MCF 10A (cell line): ENCODE measurements around the gene ST7. TPM values are rescaled to one million over a fixed set of nuclear protein-coding genes. Genes with fewer than 3 reads are reported as not detected.

Experiments used
- BruUV-seq: library from RNA; stranded (reverse); fragments of 400-500 nt; replicated peaks from 2 replicates; lab custom pipeline; 2021; lab: Mats Ljungman, UMichigan
- CTCF ChIA-PET: fragments of 300-600 bp; sonication (Branson Sonifier 250); formaldehyde crosslinking; extraction: SDS; loops from one replicate; lab custom pipeline; 2021; ENCODE audit warnings: antibody characterized with exemption, inconsistent platforms; lab: Yijun Ruan, JAX
- POLR2A ChIA-PET: fragments of 300-600, 350-650 bp; sonication (Branson Sonifier 250); formaldehyde crosslinking; extraction: SDS; loops from one replicate; lab custom pipeline; 2020; ENCODE audit warnings: antibody characterized with exemption, inconsistent platforms; lab: Yijun Ruan, JAX
- DNase-seq: peaks from one replicate; pipeline ENCODE4 v3.0.0-alpha.2; 2018; ENCODE audit not compliant: unreplicated experiment
- H3K27ac Mint-ChIP-seq: one replicate; pipeline ENCODE4 v1.8.0; 2022; ENCODE audit warnings: mild to moderate bottlenecking, low read depth, mixed read lengths; ENCODE audit not compliant: unreplicated experiment
- H3K27me3 Mint-ChIP-seq: one replicate; pipeline ENCODE4 v1.8.0; 2022; ENCODE audit warnings: mixed read lengths; ENCODE audit not compliant: insufficient read depth, unreplicated experiment
- H3K36me3 Mint-ChIP-seq: one replicate; pipeline ENCODE4 v1.8.0; 2022; ENCODE audit warnings: mild to moderate bottlenecking, moderate library complexity, mixed read lengths; ENCODE audit not compliant: insufficient read depth, unreplicated experiment
- H3K4me1 Mint-ChIP-seq: one replicate; pipeline ENCODE4 v1.8.0; 2022; ENCODE audit warnings: mixed read lengths; ENCODE audit not compliant: insufficient read depth, unreplicated experiment
- H3K4me3 Mint-ChIP-seq: one replicate; pipeline ENCODE4 v1.8.0; 2022; ENCODE audit warnings: mild to moderate bottlenecking, moderate library complexity, mixed read lengths; ENCODE audit not compliant: unreplicated experiment
- H3K9me3 Mint-ChIP-seq: one replicate; pipeline ENCODE4 v1.8.0; 2022; ENCODE audit warnings: mixed read lengths; ENCODE audit not compliant: unreplicated experiment
- intact Hi-C: fragments of 100-400 bp; cut with micrococcal nuclease; formaldehyde crosslinking; loops from 2 replicates; pipeline ENCODE4 v1.14.1; 2022
- total RNA-seq: library from RNA; stranded (reverse); gene quantifications from 2 replicates; pipeline ENCODE4 v1.2.3, GENCODE V29; 2022
- TF ChIP-seq, protein P1 (sequence below): fragments of 200-600 bp; IDR thresholded peaks from one replicate; pipeline ENCODE4 v1.8.0; 2022; ENCODE audit warnings: antibody characterized with exemption, mild to moderate bottlenecking; ENCODE audit not compliant: unreplicated experiment

The ST7 gene
- total RNA-seq, 1 experiment from 2014 or later = 18.5 TPM

DNA sequence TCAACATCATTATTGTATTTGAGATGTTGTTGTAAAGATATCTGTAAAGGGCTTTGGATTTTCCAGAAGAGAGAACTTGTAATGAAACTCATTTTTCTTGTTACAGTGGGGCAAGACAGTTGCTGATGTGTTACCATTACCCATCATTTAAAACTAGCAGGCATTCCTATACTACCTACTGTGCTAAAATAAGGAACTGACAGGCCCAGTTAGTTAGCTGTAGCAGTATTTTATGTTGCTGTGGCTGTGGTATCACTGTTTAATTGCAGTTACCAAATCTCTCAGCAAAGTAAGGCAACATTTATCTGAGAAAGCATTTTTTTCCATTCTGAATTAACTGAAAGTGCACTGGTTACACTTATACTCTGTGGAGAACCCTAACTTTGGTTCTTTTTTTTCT lies 9.9 kb downstream of the ST7 start:
- no peak overlapping the region for H3K27ac Mint-ChIP-seq
- intact Hi-C loops = no loop called here
- ChIA-PET POLR2A (no interaction called here), CTCF (no interaction called here)
- H3K9me3 Mint-ChIP-seq = peaks cover 8% of the 10 kb centered on the region
- H3K27me3 Mint-ChIP-seq = no peaks in the 10 kb centered on the region
- no peak for DNase-seq
- H3K4me1 Mint-ChIP-seq = no peaks in the 10 kb centered on the region
- TF ChIP-seq, protein P1, sequence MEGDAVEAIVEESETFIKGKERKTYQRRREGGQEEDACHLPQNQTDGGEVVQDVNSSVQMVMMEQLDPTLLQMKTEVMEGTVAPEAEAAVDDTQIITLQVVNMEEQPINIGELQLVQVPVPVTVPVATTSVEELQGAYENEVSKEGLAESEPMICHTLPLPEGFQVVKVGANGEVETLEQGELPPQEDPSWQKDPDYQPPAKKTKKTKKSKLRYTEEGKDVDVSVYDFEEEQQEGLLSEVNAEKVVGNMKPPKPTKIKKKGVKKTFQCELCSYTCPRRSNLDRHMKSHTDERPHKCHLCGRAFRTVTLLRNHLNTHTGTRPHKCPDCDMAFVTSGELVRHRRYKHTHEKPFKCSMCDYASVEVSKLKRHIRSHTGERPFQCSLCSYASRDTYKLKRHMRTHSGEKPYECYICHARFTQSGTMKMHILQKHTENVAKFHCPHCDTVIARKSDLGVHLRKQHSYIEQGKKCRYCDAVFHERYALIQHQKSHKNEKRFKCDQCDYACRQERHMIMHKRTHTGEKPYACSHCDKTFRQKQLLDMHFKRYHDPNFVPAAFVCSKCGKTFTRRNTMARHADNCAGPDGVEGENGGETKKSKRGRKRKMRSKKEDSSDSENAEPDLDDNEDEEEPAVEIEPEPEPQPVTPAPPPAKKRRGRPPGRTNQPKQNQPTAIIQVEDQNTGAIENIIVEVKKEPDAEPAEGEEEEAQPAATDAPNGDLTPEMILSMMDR = no peak
- no TSS peak for BruUV-seq
- no peaks in the 10 kb centered on the region for H3K36me3 Mint-ChIP-seq
- no peak overlapping the region for H3K4me3 Mint-ChIP-seq

DNA sequence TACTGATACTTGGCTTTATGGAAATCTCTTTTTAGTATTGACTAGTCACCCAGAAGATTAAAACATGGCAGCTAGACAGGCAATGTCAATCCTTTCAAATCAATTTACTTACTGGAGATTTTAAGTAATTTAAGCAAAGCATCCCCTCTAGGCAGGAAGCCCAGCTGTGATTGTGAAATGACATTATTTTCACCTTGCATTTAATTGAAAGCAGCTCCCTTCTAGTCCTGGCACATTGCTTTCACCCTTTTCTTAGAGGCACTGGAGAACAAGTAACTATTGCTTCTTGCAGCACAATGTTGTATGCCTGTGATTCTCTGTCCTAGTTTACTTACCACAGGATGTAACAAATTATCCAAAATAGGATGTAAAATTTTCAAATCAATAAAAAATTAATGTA lies 13.3 kb downstream of the ST7 start:
- Mint-ChIP-seq H3K4me1 (peaks cover 5% of the 10 kb centered on the region), H3K4me3 (no peak overlapping the region), H3K27ac (no peak overlapping the region), H3K9me3 (no peaks in the 10 kb centered on the region), H3K36me3 (no peaks in the 10 kb centered on the region), H3K27me3 (no peaks in the 10 kb centered on the region)
- POLR2A ChIA-PET = interaction anchor here (0.7 to 1.8 kb wide), 2 partner anchors 12 to 31 kb away, joined by 4 to 8 read pairs; no protein-coding TSS in a partner anchor
- intact Hi-C loops = no loop called here
- no peak for DNase-seq
- CTCF ChIA-PET = interaction anchor here (1.7 kb wide), 1 partner anchor 18 kb away, joined by 6 read pairs; no protein-coding TSS in a partner anchor
- no TSS peak for BruUV-seq
- TF ChIP-seq, protein P1 = no peak

DNA sequence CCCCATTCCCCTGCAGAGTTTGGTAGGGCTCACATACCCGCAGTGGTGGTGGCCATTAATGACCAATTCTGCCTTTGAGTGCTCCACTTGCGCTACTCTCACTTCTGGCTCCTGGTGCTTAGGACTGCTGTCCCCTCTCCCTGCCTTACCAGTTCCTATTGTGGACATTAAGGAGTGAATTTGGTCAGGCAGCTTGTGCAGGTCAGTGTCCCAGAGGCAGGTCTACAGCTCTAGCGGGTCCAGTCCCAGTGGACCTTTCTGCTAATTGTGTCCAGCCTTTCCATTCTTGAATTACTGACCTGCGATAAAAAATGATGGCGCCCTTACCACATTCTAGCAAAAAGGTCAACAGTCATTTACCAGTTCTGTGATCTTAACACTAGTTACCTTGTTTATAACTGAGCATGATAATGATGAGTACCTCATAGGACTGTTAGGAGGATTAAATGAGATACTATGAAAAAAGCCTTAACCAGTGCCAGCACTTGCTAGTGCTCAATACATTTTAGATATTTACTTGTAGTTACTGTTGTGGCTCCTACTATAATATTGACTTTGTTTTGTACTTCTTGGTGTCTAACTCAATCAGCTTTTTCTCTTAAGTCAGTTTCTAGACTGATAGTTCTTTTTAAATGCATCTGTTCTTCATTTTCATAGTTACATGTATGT lies 14.1 kb downstream of the ST7 start:
- Mint-ChIP-seq H3K9me3 (no peaks in the 10 kb centered on the region), H3K36me3 (no peaks in the 10 kb centered on the region), H3K4me1 (peaks cover 5% of the 10 kb centered on the region), H3K27me3 (no peaks in the 10 kb centered on the region), H3K27ac (no peak overlapping the region), H3K4me3 (no peak overlapping the region)
- CTCF ChIA-PET = interaction anchor here (1.0 to 1.1 kb wide), 3 partner anchors 9 to 18 kb away, joined by 3 to 5 read pairs (median 5); no protein-coding TSS in a partner anchor
- TF ChIP-seq, protein P1 = no peak
- POLR2A ChIA-PET = interaction anchor here (1.8 kb wide), 1 partner anchor 13 kb away, joined by 8 read pairs; no protein-coding TSS in a partner anchor
- no TSS peak for BruUV-seq
- intact Hi-C loops = no loop called here
- no peak for DNase-seq

DNA sequence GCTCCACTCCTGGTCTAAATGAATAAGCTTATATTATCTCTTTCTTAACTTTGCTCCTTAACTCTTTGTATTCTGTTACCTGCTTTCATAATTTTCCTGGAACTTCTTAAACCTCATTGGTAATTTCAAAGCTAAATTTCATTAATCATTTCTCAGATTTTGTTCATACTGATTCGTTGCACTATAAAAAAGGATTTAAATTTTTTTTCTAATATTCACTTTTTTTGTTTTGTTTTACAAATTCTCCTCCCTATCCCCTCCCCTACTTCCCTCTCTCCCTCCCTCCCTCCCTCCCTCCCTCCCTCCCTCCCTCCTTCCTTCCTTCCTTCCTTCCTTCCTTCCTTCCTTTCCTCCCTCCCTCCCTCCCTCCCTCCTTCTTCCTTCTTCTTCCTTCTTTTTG lies 14.7 kb downstream of the ST7 start:
- Mint-ChIP-seq H3K27ac (no peak overlapping the region), H3K4me3 (no peak overlapping the region), H3K4me1 (peaks cover 5% of the 10 kb centered on the region), H3K9me3 (no peaks in the 10 kb centered on the region), H3K36me3 (no peaks in the 10 kb centered on the region), H3K27me3 (no peaks in the 10 kb centered on the region)
- ChIA-PET POLR2A (interaction anchor here (0.7 kb wide), 1 partner anchor 779 kb away, joined by 3 read pairs; no protein-coding TSS in a partner anchor), CTCF (interaction anchor here (1.0 to 1.1 kb wide), 3 partner anchors 10 to 18 kb away, joined by 3 to 5 read pairs (median 5); no protein-coding TSS in a partner anchor)
- intact Hi-C loops = no loop called here
- TF ChIP-seq, protein P1 = no peak
- no peak for DNase-seq
- no TSS peak for BruUV-seq
